Mesothelial cell of epicardium (in vitro differentiated cells): ENCODE results near the gene PIGW. TPM values are rescaled to one million over a fixed set of nuclear protein-coding genes. Genes with fewer than 3 reads are reported as not detected.

ENCODE experiments used
- DNase-seq, 2 experiments: peaks; one replicate each; pipeline ENCODE4 v3.0.0; 2021; ENCODE audit warnings: low spot score in 2 of 2; ENCODE audit not compliant: unreplicated experiment in 2 of 2
- H3K27ac Mint-ChIP-seq: 2 replicates; pipeline ENCODE4 v1.8.0; 2021; ENCODE audit warnings: mixed read lengths
- H3K27me3 Mint-ChIP-seq: 2 replicates; pipeline ENCODE4 v1.8.0; 2021; ENCODE audit warnings: low read depth, mixed read lengths
- H3K36me3 Mint-ChIP-seq: 2 replicates; pipeline ENCODE4 v1.8.0; 2021; ENCODE audit warnings: mixed read lengths
- H3K4me1 Mint-ChIP-seq: 2 replicates; pipeline ENCODE4 v1.8.0; 2021; ENCODE audit warnings: mixed read lengths
- H3K4me3 Mint-ChIP-seq: 2 replicates; pipeline ENCODE4 v1.8.0; 2021; ENCODE audit warnings: mild to moderate bottlenecking, moderate library complexity, mixed read lengths
- H3K9me3 Mint-ChIP-seq: 2 replicates; pipeline ENCODE4 v1.8.0; 2021; ENCODE audit warnings: mixed read lengths
- CTCF ChIP-seq: fragments of 200-600 bp; sonication (generic); IDR thresholded peaks from one replicate; pipeline ENCODE4 v1.5.0; 2021; ENCODE audit warnings: antibody characterized with exemption; ENCODE audit not compliant: unreplicated experiment
- total RNA-seq: library from RNA; stranded (reverse); gene quantifications from 3 replicates; pipeline ENCODE4 v1.2.1, GENCODE V29; 2021

Gene PIGW
- total RNA-seq, 1 donor from 2014 or later, result 8.8 TPM

GRCh38 chr17:36498560-36499300 is 36.1 kb upstream of the PIGW start:
- no peak for DNase-seq
- Mint-ChIP-seq H3K9me3 (no peaks in the 10 kb centered on the region), H3K27ac (no peak overlapping the region), H3K4me3 (no peak overlapping the region), H3K27me3 (no peaks in the 10 kb centered on the region), H3K4me1 (no peaks in the 10 kb centered on the region), H3K36me3 (peaks cover 22% of the 10 kb centered on the region)
- no peak for TF ChIP-seq CTCF

- Mint-ChIP-seq H3K27ac (no peak overlapping the region), H3K9me3 (no peaks in the 10 kb centered on the region), H3K4me3 (no peak overlapping the region), H3K27me3 (no peaks in the 10 kb centered on the region), H3K36me3 (peaks cover 19% of the 10 kb centered on the region), H3K4me1 (no peaks in the 10 kb centered on the region)
- TF ChIP-seq CTCF, result no peak
- no peak for DNase-seq
Observed at GRCh38 chr17:36500745-36501225, 34.0 kb upstream of the PIGW start.

- peaks cover 14% of the 10 kb centered on the region for H3K36me3 Mint-ChIP-seq
- no peak for DNase-seq
- H3K27me3 Mint-ChIP-seq, result no peaks in the 10 kb centered on the region
- no peaks in the 10 kb centered on the region for H3K4me1 Mint-ChIP-seq
- no peaks in the 10 kb centered on the region for H3K9me3 Mint-ChIP-seq
- H3K4me3 Mint-ChIP-seq, result no peak overlapping the region
- H3K27ac Mint-ChIP-seq, result no peak overlapping the region
- TF ChIP-seq CTCF, result no peak
Observed at GRCh38 chr17:36501351-36501750, 33.4 kb upstream of the PIGW start.

- TF ChIP-seq CTCF, result no peak
- no peak for DNase-seq
- Mint-ChIP-seq H3K27ac (no peak overlapping the region), H3K9me3 (no peaks in the 10 kb centered on the region), H3K27me3 (no peaks in the 10 kb centered on the region), H3K4me3 (no peak overlapping the region), H3K4me1 (no peaks in the 10 kb centered on the region), H3K36me3 (peaks cover 12% of the 10 kb centered on the region)
Observed at GRCh38 chr17:36501963-36502362, 32.8 kb upstream of the PIGW start.

- Mint-ChIP-seq H3K27me3 (no peaks in the 10 kb centered on the region), H3K4me3 (no peak overlapping the region), H3K27ac (no peak overlapping the region), H3K9me3 (no peaks in the 10 kb centered on the region), H3K4me1 (no peaks in the 10 kb centered on the region), H3K36me3 (peaks cover 12% of the 10 kb centered on the region)
- no peak for TF ChIP-seq CTCF
- DNase-seq, result no peak
Observed at GRCh38 chr17:36503456-36504155, 31.2 kb upstream of the PIGW start.
